HG03457 (cell line): ENCODE results near the gene TNFRSF8.

Experiments used
- ATAC-seq: cut with Tn5 transposase; IDR thresholded peaks from one replicate; pipeline ENCODE4 v1.9.1; 2021; ENCODE audit warnings: moderate number of reproducible peaks; ENCODE audit not compliant: unreplicated experiment

TNFRSF8 gene

DNA sequence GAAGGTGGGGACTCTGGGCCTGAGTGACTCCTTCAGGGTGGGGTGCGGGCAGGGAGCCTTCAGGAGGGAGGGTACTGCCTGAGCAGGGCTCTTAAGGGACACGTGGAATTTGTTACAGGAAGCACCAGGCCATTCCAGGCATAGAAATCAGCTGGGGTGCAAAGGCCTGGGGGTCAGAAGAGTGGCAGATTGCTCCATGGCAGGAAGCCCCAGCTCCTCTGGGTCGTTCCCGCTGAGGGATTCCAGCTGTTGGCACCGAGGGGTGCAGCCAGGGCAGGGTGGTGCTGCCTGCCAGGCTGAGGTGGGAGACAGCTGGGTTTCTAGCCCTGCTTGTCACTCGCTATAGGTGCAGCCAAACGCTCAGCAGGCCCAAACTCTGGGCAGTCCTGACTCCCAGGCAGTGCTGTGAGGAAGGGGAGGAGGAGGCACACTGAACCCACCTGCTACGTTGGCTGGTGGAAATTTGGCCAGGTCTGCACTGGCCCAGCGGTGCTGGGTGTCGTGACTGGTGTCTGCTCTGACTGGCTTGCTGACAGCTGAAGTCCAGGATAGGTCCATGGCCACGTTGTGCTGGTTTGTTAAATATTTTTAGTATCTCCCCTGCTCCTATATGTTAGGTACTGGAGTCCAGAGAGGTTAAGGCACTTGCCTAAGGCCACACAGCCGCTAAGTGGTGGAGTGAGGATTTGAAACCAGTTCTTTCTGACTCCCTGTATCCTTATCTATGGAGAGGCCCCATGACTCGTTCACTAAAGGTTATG lies 123.0 kb downstream of the TNFRSF8 start:
- no peak for ATAC-seq

DNA sequence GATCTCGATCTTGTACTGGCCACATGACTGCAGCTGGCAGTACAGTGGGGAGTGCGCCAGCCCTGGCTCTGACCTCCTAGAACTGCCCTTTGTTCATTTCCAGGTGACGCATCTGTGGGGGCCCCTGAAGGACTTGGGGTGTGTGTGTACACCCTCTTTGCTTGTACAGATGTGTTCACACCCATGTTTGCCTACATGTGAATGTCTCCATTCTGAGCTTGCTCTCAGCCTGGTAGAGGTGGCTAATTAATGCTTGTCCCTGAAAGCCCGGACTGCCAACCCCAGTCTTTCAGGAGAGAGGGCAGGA lies 123.5 kb downstream of the TNFRSF8 start:
- ATAC-seq: no peak

GRCh38 chr1:12188115-12188514 lies 125.0 kb downstream of the TNFRSF8 start:
- no peak for ATAC-seq

- ATAC-seq: no peak
These were observed 125.7 kb downstream of the TNFRSF8 start for GRCh38 chr1:12188657-12189327.

GRCh38 chr1:12189328-12189682 lies 126.2 kb downstream of the TNFRSF8 start:
- no peak for ATAC-seq

GRCh38 chr1:12191242-12192032 lies 128.3 kb downstream of the TNFRSF8 start:
- no peak for ATAC-seq
